Mesothelial cell of epicardium (in vitro differentiated cells): ENCODE measurements around the gene DLK2. TPM values are rescaled to one million over a fixed set of nuclear protein-coding genes. Genes with fewer than 3 reads are reported as not detected.

ENCODE experiments used
- DNase-seq, 2 experiments: peaks; one replicate each; pipeline ENCODE4 v3.0.0; 2021; ENCODE audit warnings: low spot score in 2 of 2; ENCODE audit not compliant: unreplicated experiment in 2 of 2
- H3K27ac Mint-ChIP-seq: 2 replicates; pipeline ENCODE4 v1.8.0; 2021; ENCODE audit warnings: mixed read lengths
- H3K27me3 Mint-ChIP-seq: 2 replicates; pipeline ENCODE4 v1.8.0; 2021; ENCODE audit warnings: low read depth, mixed read lengths
- H3K36me3 Mint-ChIP-seq: 2 replicates; pipeline ENCODE4 v1.8.0; 2021; ENCODE audit warnings: mixed read lengths
- H3K4me1 Mint-ChIP-seq: 2 replicates; pipeline ENCODE4 v1.8.0; 2021; ENCODE audit warnings: mixed read lengths
- H3K4me3 Mint-ChIP-seq: 2 replicates; pipeline ENCODE4 v1.8.0; 2021; ENCODE audit warnings: mild to moderate bottlenecking, moderate library complexity, mixed read lengths
- H3K9me3 Mint-ChIP-seq: 2 replicates; pipeline ENCODE4 v1.8.0; 2021; ENCODE audit warnings: mixed read lengths
- CTCF ChIP-seq: fragments of 200-600 bp; sonication (generic); IDR thresholded peaks from one replicate; pipeline ENCODE4 v1.5.0; 2021; ENCODE audit warnings: antibody characterized with exemption; ENCODE audit not compliant: unreplicated experiment
- total RNA-seq: library from RNA; stranded (reverse); gene quantifications from 3 replicates; pipeline ENCODE4 v1.2.1, GENCODE V29; 2021

DLK2 gene
- total RNA-seq, 1 donor from 2014 or later = 4.7 TPM

GRCh38 chr6:43444582-43444981 is 10.8 kb downstream of the DLK2 start:
- Mint-ChIP-seq H3K4me3 (no peak overlapping the region), H3K9me3 (no peaks in the 10 kb centered on the region), H3K27me3 (no peaks in the 10 kb centered on the region), H3K27ac (no peak overlapping the region), H3K36me3 (peaks cover 28% of the 10 kb centered on the region), H3K4me1 (no peaks in the 10 kb centered on the region)
- TF ChIP-seq CTCF = no peak
- no peak for DNase-seq

- H3K4me3 Mint-ChIP-seq = no peak overlapping the region
- no peak for TF ChIP-seq CTCF
- no peak for DNase-seq
- no peak overlapping the region for H3K27ac Mint-ChIP-seq
- peaks cover 28% of the 10 kb centered on the region for H3K36me3 Mint-ChIP-seq
- no peaks in the 10 kb centered on the region for H3K27me3 Mint-ChIP-seq
- no peaks in the 10 kb centered on the region for H3K4me1 Mint-ChIP-seq
- H3K9me3 Mint-ChIP-seq = no peaks in the 10 kb centered on the region
These were observed 11.3 kb downstream of the DLK2 start for GRCh38 chr6:43444036-43444435.

GRCh38 chr6:43442935-43443334 is 12.4 kb downstream of the DLK2 start:
- Mint-ChIP-seq H3K9me3 (no peaks in the 10 kb centered on the region), H3K27ac (no peak overlapping the region), H3K36me3 (peaks cover 25% of the 10 kb centered on the region), H3K4me3 (no peak overlapping the region), H3K4me1 (peaks cover 2% of the 10 kb centered on the region), H3K27me3 (no peaks in the 10 kb centered on the region)
- no peak for DNase-seq
- TF ChIP-seq CTCF = no peak

- no peak for DNase-seq
- Mint-ChIP-seq H3K4me1 (peaks cover 27% of the 10 kb centered on the region), H3K36me3 (peaks cover 6% of the 10 kb centered on the region), H3K9me3 (no peaks in the 10 kb centered on the region), H3K27ac (peak overlapping the region; percentile 98), H3K4me3 (no peak overlapping the region), H3K27me3 (no peaks in the 10 kb centered on the region)
- TF ChIP-seq CTCF = no peak
These were observed 17.6 kb downstream of the DLK2 start for GRCh38 chr6:43437700-43438099.

- no peaks in the 10 kb centered on the region for H3K9me3 Mint-ChIP-seq
- DNase-seq = no peak
These were observed 18.6 kb downstream of the DLK2 start for GRCh38 chr6:43436577-43437282.

More at GRCh38 chr6:43436577-43437282, 18.6 kb downstream of the DLK2 start:
- no peaks in the 10 kb centered on the region for H3K27me3 Mint-ChIP-seq
- peak overlapping the region; percentile 98 for H3K27ac Mint-ChIP-seq
- H3K4me1 Mint-ChIP-seq = peaks cover 27% of the 10 kb centered on the region
- TF ChIP-seq CTCF = no peak
- peaks cover 7% of the 10 kb centered on the region for H3K36me3 Mint-ChIP-seq
- H3K4me3 Mint-ChIP-seq = no peak overlapping the region
